Esophagus muscularis mucosa (tissue), 3 donors: ENCODE data around the gene ANKRD33.

Experiments used
- CTCF ChIP-seq, 3 experiments: fragments of 200-600 bp in 2 of 3; fragments of 450-650 bp in 1 of 3; sonication (generic) in 2 of 3; IDR thresholded peaks; one replicate each; pipeline ENCODE4 v1.5.1; 2017 to 2019; ENCODE audit warnings: antibody characterized with exemption in 3 of 3, mild to moderate bottlenecking in 2 of 3, moderate library complexity in 1 of 3
- POLR2AphosphoS5 ChIP-seq, 2 donors: sonication (generic); formaldehyde crosslinking; IDR thresholded peaks; one replicate each; pipeline ENCODE4 v1.6.1; 2017; ENCODE audit warnings: antibody characterized with exemption in 2 of 2

- TF ChIP-seq CTCF (IDR thresholded peaks at IDR 0.05) (no peak), POLR2AphosphoS5 (IDR thresholded peaks at IDR 0.05) (no peak)
These were observed 8.8 kb upstream of the ANKRD33 start for GRCh38 chr12:51879102-51879501.
